SK-N-SH (cell line): Measurements from ENCODE around the gene OR4Q3. TPM values are rescaled to one million over a fixed set of nuclear protein-coding genes. Genes with fewer than 3 reads are reported as not detected.
"Not testable (repeated sequence)": the region's sequence is repeated elsewhere in the genome, so short reads cannot be mapped to it uniquely, and the experiment has no call there.

Experiments
- CTCF ChIA-PET: fragments of 300-600, 350-600 bp; formaldehyde crosslinking; extraction: SDS; loops from one replicate; lab custom pipeline; 2021; lab: Yijun Ruan, JAX
- POLR2A ChIA-PET: fragments of 350-600 bp; sonication (Branson Sonifier 250); formaldehyde crosslinking; extraction: SDS; loops from one replicate; lab custom pipeline; 2020; ENCODE audit warnings: antibody characterized with exemption, inconsistent platforms; lab: Yijun Ruan, JAX
- DNase-seq: peaks from one replicate; pipeline ENCODE4 v3.0.0; 2012
- H2AFZ ChIP-seq: fragments of 200-600 bp; sonication (generic); 2 replicates; pipeline ENCODE4 v1.8.1; 2016; ENCODE audit warnings: antibody characterized with exemption, mild to moderate bottlenecking, low read depth
- H3F3A ChIP-seq: fragments of 200-600 bp; sonication (generic); replicated peaks from 2 replicates; pipeline ENCODE3; 2016; ENCODE audit warnings: antibody characterized with exemption, mild to moderate bottlenecking; ENCODE audit not compliant: insufficient read depth
- H3K27ac ChIP-seq, 2 experiments: fragments of 200-500 bp in 1 of 2; fragments of 200-600 bp in 1 of 2; sonication (Bioruptor generic) in 1 of 2; sonication (generic), shearing (Covaris generic) in 1 of 2; 2 replicates each; pipeline versions ENCODE4 v1.5.1 to v1.6.1; 2014 to 2016; ENCODE audit warnings: low read depth in 2 of 2, inconsistent platforms in 1 of 2, low read length in 1 of 2, mild to moderate bottlenecking in 1 of 2, mixed read lengths in 1 of 2
- H3K27me3 ChIP-seq: fragments of 200-600 bp; sonication (generic), shearing (Covaris generic); 2 replicates; pipeline ENCODE4 v1.6.1; 2016; ENCODE audit warnings: mixed run types; ENCODE audit not compliant: insufficient read depth
- H3K36me3 ChIP-seq, 2 experiments: fragments of 200-500 bp in 1 of 2; fragments of 200-600 bp in 1 of 2; sonication (Bioruptor generic) in 1 of 2; sonication (generic) in 1 of 2; replicated peaks in 1 of 2; 2 replicates each; pipeline versions ENCODE3 to v1.5.1; 2014 to 2016; ENCODE audit warnings: low read length in 1 of 2, mild to moderate bottlenecking in 1 of 2; ENCODE audit not compliant: insufficient read depth in 2 of 2, control insufficient read depth in 1 of 2
- H3K4me1 ChIP-seq, 2 experiments: fragments of 200-500 bp in 1 of 2; fragments of 200-600 bp in 1 of 2; sonication (Bioruptor generic) in 1 of 2; sonication (generic), shearing (Covaris generic) in 1 of 2; 2 replicates each; pipeline versions ENCODE4 v1.5.1 to v1.6.1; 2014 to 2016; ENCODE audit warnings: low read depth in 1 of 2, low read length in 1 of 2, mixed run types in 1 of 2; ENCODE audit not compliant: insufficient read depth in 2 of 2, control insufficient read depth in 1 of 2
- H3K4me2 ChIP-seq: fragments of 200-600 bp; sonication (generic), shearing (Covaris generic); 2 replicates; pipeline ENCODE4 v1.6.1; 2017; ENCODE audit warnings: mixed run types
- H3K4me3 ChIP-seq, 2 experiments: fragments of 200-500 bp in 1 of 2; fragments of 200-600 bp in 1 of 2; sonication (Bioruptor generic) in 1 of 2; sonication (generic), shearing (Covaris generic) in 1 of 2; 2 replicates each; pipeline versions ENCODE4 v1.5.1 to v1.8.1; 2014 to 2016; ENCODE audit warnings: low read depth in 2 of 2, inconsistent platforms in 1 of 2, low read length in 1 of 2, mild to moderate bottlenecking in 1 of 2, mixed read lengths in 1 of 2, moderate library complexity in 1 of 2
- H3K79me2 ChIP-seq: fragments of 200-600 bp; sonication (generic); 2 replicates; pipeline ENCODE4 v1.8.1; 2017; ENCODE audit warnings: mild to moderate bottlenecking; ENCODE audit not compliant: insufficient read depth
- H3K9ac ChIP-seq: fragments of 200-600 bp; sonication (generic); 2 replicates; pipeline ENCODE4 v1.6.1; 2017; ENCODE audit warnings: mixed run types
- H3K9me2 ChIP-seq: fragments of 200-600 bp; sonication (generic); 2 replicates; pipeline ENCODE4 v1.6.1; 2017; ENCODE audit warnings: mixed run types
- H3K9me3 ChIP-seq: fragments of 200-600 bp; sonication (generic); 2 replicates; pipeline ENCODE4 v1.6.1; 2017; ENCODE audit warnings: mixed run types, mild to moderate bottlenecking, moderate library complexity
- H4K20me1 ChIP-seq: fragments of 200-600 bp; sonication (generic); 2 replicates; pipeline ENCODE4 v1.6.1; 2017; ENCODE audit warnings: mild to moderate bottlenecking, mixed run types; ENCODE audit not compliant: insufficient read depth
- CHD2 ChIP-seq: fragments of 150-350 bp; IDR thresholded peaks from 2 replicates; pipeline ENCODE4 v1.6.1; 2018; ENCODE audit warnings: low read length; ENCODE audit not compliant: partially characterized antibody
- ELF1 ChIP-seq: IDR thresholded peaks from 2 replicates; pipeline ENCODE4 v1.4.0; 2012
- GATA2 ChIP-seq: sonication (generic); formaldehyde crosslinking; IDR thresholded peaks from 2 replicates; pipeline ENCODE4 v1.5.0; 2020; ENCODE audit warnings: mild to moderate bottlenecking, missing genetic modification reagents
- JUND ChIP-seq: IDR thresholded peaks from 2 replicates; pipeline ENCODE4 v1.4.0; 2012
- MEF2A ChIP-seq: IDR thresholded peaks from 2 replicates; pipeline ENCODE4 v1.4.0; 2012; ENCODE audit warnings: low read depth, borderline replicate concordance
- SIN3A ChIP-seq: IDR thresholded peaks from 2 replicates; pipeline ENCODE4 v1.6.1; 2012; ENCODE audit warnings: low read depth, mild to moderate bottlenecking, low read length, moderate library complexity, borderline replicate concordance
- TEAD4 ChIP-seq: IDR thresholded peaks from 2 replicates; pipeline ENCODE4 v1.4.0; 2012; ENCODE audit warnings: mild to moderate bottlenecking, borderline replicate concordance; ENCODE audit not compliant: insufficient read depth
- WGBS: methylation state at CpG from one replicate; pipeline ENCODE4 v1.1.6; 2017; ENCODE audit warnings: low lambda C conversion rate; 5-methylcytosine and 5-hydroxymethylcytosine counted together
- polyA plus RNA-seq, 3 experiments: library from polyadenylated mRNA; depleted of rRNA; stranded (reverse); fragments of >200 nt; gene quantifications; 2 replicates each; pipeline ENCODE4 v1.2.3, GENCODE V29; 2012
- TF ChIP-seq, protein P1 (sequence below): IDR thresholded peaks from 2 replicates; pipeline ENCODE4 v1.6.1; 2012; ENCODE audit warnings: mild to moderate bottlenecking, low read depth, low read length, moderate library complexity
- TF ChIP-seq, protein P2 (sequence below): IDR thresholded peaks from 2 replicates; pipeline ENCODE4 v1.4.0; 2012; ENCODE audit warnings: low read depth

The OR4Q3 gene
- polyA plus RNA-seq, 1 of the 3 experiments (the other 2 are of a cell fraction), result not detected

DNA sequence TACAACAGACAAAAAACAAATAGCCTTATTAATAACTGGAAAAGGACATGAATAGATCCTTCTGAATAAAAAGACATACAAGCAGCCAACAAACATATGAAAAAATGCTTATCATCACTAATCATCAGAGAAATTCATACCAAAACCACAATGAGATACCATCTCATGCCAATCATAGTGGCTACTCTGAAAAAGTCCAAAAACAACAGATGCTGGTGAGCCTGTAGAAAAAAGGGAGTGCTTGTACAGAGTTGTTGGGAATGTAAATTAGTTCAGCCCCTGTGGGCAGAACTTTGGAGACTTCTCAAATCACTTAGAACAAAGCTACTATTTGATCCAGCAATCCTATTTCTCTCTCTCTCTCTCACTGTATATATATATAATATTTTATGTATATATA is 8.9 kb downstream of the OR4Q3 start:
- H3F3A ChIP-seq, H4K20me1 ChIP-seq, H3K4me1 ChIP-seq, H3K9ac ChIP-seq, H3K9me3 ChIP-seq, POLR2A ChIA-PET, DNase-seq, H3K36me3 ChIP-seq, H3K4me3 ChIP-seq, H3K27ac ChIP-seq, H3K9me2 ChIP-seq, H3K4me2 ChIP-seq, H3K79me2 ChIP-seq, H3K27me3 ChIP-seq, H2AFZ ChIP-seq, CTCF ChIA-PET: not testable (repeated sequence)

DNA sequence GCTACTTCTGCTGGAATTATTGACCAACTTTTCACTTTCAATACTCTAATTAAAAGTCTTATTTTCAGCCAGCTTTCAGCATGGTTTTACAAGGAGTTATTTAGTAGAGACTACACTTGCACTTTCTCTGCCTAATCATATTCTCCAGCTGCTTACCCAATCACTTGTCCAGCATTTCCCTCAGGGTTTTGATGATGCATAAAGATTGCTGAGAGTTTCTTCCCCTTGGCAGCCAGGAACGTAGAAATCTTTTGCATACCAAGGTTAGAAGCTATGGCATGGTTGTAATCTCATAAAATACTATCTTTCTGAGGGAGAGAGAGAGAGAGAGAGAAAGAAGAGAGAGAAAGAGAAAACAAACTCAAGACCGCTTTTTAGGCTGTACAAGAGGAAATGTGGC is 10.8 kb downstream of the OR4Q3 start:
- Histone ChIP-seq H3K27ac (no peak overlapping the region), H3K79me2 (no peaks in the 10 kb centered on the region), H3K4me1 (no peaks in the 10 kb centered on the region), H4K20me1 (no peaks in the 10 kb centered on the region), H3F3A (no peaks in the 10 kb centered on the region), H3K4me3 (no peak overlapping the region), H3K9me3 (no peaks in the 10 kb centered on the region), H3K9ac (no peak overlapping the region), H3K4me2 (no peak overlapping the region), H3K9me2 (no peaks in the 10 kb centered on the region; the same call in 1 of the 2 replicates), H3K27me3 (no peaks in the 10 kb centered on the region), H3K36me3 (no peaks in the 10 kb centered on the region), H2AFZ (no peak overlapping the region)
- POLR2A ChIA-PET, result no interaction called here
- DNase-seq, result no peak
- CTCF ChIA-PET, result no interaction called here
- 4% methylated on average over 2 of the region's 2 CpGs for WGBS
- TF ChIP-seq CHD2 (no peak), SIN3A (no peak), JUND (no peak), ELF1 (no peak), GATA2 (CRISPR knock-in tag) (no peak), MEF2A (no peak), TEAD4 (no peak)
- TF ChIP-seq, protein P1, sequence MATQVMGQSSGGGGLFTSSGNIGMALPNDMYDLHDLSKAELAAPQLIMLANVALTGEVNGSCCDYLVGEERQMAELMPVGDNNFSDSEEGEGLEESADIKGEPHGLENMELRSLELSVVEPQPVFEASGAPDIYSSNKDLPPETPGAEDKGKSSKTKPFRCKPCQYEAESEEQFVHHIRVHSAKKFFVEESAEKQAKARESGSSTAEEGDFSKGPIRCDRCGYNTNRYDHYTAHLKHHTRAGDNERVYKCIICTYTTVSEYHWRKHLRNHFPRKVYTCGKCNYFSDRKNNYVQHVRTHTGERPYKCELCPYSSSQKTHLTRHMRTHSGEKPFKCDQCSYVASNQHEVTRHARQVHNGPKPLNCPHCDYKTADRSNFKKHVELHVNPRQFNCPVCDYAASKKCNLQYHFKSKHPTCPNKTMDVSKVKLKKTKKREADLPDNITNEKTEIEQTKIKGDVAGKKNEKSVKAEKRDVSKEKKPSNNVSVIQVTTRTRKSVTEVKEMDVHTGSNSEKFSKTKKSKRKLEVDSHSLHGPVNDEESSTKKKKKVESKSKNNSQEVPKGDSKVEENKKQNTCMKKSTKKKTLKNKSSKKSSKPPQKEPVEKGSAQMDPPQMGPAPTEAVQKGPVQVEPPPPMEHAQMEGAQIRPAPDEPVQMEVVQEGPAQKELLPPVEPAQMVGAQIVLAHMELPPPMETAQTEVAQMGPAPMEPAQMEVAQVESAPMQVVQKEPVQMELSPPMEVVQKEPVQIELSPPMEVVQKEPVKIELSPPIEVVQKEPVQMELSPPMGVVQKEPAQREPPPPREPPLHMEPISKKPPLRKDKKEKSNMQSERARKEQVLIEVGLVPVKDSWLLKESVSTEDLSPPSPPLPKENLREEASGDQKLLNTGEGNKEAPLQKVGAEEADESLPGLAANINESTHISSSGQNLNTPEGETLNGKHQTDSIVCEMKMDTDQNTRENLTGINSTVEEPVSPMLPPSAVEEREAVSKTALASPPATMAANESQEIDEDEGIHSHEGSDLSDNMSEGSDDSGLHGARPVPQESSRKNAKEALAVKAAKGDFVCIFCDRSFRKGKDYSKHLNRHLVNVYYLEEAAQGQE, result no peak
- TF ChIP-seq, protein P2, sequence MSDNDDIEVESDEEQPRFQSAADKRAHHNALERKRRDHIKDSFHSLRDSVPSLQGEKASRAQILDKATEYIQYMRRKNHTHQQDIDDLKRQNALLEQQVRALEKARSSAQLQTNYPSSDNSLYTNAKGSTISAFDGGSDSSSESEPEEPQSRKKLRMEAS, result no peak

DNA sequence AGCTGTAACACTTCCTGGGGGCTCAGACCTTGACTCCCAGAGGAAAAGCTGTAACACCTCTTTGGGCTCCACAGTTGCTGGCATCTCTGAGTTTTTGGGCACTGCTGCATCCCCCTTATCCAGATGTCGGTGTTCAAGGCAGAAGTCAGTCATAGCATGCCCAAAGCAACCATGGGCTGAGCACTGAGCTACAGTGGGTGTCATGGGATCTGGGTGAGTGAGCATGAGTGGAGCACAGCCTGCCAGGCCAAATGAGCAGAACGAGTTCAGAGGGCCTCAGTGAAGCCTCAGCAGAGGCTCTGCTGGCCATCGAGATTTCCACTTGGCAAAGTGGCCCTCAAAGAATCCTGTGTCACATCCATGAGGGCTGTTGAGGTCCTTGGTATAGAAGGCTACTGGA is 28.1 kb downstream of the OR4Q3 start:
- CTCF ChIA-PET, H3K27me3 ChIP-seq, H2AFZ ChIP-seq, H3K4me1 ChIP-seq, H4K20me1 ChIP-seq, H3K4me2 ChIP-seq, H3K9me3 ChIP-seq, H3K9me2 ChIP-seq, POLR2A ChIA-PET, H3K79me2 ChIP-seq, H3K9ac ChIP-seq, H3F3A ChIP-seq, H3K36me3 ChIP-seq, H3K4me3 ChIP-seq, H3K27ac ChIP-seq, DNase-seq: not testable (repeated sequence)
- 5% methylated on average over 3 of the region's 3 CpGs for WGBS
